GM19351 (cell line): ENCODE data around the gene SLC22A23.

Experiments used
- ATAC-seq: cut with Tn5 transposase; IDR thresholded peaks from one replicate; pipeline ENCODE4 v1.9.1; 2021; ENCODE audit warnings: mild to moderate bottlenecking, moderate library complexity; ENCODE audit not compliant: unreplicated experiment

The SLC22A23 gene

DNA sequence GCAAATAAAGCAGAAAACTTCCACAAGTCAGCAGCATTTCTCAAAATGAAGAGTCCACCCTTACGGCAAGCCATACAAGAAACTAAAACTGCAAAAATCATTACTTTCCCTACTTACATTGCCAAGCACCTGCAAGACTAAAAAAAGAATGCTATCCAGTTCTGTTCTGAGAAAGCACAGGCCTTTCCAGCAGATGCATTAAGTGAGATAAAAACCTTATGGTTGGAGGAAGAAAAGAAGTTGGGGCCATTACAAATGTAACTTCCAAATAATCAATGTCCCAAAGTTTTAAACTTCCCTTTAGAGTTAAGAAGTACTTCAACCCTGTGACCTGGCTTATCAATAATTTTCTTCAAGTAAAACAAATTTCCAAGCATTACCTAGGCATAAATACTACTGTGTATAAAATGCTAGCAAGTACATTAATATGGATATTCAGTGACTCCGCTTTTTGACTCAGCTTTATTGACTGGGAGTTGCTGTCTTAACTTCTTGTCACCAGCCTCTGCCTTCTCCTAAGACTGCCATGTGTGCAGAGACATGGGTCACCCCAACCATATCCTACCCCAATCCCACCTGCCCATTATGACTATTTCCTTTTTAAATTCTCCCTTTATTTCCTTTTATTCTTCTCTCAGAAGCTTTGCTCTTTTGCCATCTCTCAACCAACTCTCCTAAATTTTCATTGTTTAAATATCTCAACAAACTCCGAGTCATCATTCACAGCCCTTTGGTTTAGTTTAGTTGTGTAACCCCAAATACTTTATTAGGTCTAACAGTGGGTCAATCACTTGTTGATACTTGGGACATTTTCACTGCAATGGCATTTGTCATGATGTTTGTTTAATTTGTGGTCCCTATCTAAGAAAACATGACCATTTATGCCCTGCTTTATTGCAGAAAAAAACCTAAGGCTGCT lies 49.7 kb downstream of the SLC22A23 start:
- no peak for ATAC-seq

GRCh38 chr6:3406362-3406821 lies 50.5 kb downstream of the SLC22A23 start:
- no peak for ATAC-seq

- ATAC-seq, result no peak
Measured at GRCh38 chr6:3405679-3406078, 51.2 kb downstream of the SLC22A23 start.

DNA sequence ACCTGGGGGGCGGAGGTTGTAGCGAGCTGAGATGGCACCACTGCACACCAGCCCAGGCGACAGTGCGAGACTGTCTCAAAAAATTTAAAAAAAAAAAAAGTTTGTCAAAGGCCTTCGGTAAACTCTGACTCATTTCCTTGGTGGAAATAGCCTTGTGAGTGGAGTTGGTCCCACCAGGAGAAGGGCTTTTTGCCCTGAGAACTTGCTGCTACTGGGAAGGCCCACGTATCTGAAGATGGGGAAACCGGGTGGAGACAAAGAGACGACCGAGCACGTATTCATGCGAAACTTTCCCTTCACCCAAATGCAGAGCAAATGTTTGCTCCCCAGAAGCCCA lies 51.7 kb downstream of the SLC22A23 start:
- ATAC-seq, result no peak

DNA sequence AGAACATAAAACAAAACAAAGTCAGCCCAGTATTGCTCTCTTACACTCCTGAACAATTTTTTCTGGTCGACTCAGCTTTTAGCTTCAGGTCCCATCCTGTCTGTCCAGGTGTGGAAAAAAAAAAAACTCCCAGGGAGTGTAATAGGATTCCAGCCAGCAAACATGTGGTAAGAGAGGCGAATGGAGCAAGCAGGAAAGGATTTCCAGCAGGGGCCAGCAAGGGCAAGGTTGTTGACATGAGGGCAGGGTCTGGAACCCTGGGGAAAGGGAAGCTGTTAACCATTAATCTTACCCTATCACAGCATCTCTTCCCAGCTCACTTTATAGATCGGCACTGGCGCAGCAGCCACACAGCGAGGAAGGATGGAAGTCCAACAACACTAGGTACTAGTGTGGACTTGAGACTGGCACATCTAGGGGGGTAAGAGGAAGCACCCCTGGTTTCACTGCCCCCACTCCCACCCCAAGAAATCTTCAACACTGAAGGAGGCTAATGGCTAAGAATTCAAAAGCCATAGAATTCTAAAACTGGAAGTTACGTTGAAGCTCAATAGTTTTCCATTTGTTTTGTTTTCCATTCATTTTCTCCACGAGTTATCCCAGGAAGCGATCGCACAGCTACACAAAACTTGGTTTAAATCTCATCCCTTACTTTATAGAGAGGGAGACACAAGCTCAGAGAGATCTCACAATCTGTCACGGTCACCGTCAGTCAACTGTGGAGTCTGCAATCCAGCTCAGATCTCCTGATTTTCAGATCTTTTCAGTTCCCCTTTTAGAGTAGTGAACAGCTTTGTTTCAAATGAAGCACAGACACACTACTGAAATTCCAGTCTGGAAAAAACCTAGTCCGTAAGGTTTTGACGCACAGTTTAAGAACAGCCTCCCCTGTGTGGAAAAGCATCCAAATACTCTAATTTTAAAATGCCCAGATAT lies 53.3 kb downstream of the SLC22A23 start:
- no peak for ATAC-seq

- no peak for ATAC-seq
Measured at GRCh38 chr6:3402310-3403237, 54.3 kb downstream of the SLC22A23 start.

DNA sequence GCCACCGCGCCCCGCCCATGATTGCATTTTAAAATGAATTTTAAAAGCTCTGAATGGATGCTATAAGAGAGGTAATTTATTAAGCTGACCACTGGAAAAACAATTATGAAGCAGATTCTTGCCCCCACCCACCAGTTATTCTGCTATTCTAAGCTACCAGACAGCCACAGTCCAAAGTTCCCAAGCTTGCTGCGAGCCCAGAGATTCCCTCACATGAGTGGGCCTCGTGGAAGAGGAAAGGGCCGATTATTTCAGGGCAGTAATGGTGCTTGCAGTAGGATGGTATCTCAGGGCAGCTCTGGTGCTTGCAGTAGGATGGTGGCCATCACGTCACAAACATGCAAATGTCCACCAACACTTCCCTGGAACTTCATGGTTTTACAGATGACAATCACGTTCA lies 56.7 kb downstream of the SLC22A23 start:
- no peak for ATAC-seq

DNA sequence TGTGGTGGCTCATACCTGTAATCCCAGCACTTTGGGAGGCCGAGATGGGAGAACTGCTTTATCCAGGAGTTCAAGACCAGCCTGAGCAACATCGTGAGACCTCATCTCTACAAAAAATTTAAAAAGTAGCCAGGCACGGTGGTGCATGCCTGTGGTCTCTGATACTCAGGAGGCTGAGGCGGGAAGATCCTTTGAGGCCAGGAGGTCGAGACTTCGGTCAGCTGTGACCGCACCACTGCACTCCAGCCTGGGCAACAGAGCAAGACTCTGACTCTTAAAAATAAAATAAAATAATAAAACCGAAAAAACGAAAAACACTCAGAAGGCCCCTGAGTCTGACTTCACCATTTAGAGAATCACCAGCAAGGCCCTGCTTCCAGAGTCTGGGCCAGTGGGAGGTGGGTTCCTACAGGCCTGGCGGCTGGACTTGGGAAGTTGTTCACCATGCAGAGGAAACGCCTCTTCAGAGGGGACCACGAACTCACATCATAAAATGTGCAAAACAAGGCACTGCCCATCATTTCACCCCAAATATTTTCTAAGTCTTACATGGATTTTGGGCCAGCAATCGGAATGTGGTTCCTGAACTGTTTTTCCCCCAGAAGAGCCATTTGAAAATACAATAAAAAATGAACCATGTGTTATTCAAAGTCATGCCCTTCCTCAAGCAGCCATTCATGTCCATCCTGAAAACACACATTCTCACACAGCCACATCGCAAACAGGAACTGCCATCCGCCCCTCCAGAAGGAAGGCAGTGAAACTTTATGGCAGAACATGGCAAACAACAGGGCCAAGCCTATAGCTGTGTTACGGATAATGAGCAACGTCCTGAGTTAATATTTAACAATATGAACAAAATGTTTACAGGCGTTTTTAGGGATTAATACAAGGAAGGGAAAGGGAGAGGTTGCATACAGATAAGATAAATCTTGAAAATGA lies 57.8 kb downstream of the SLC22A23 start:
- ATAC-seq, result no peak

- ATAC-seq, result no peak
Measured at GRCh38 chr6:3398165-3398562, 58.7 kb downstream of the SLC22A23 start.

DNA sequence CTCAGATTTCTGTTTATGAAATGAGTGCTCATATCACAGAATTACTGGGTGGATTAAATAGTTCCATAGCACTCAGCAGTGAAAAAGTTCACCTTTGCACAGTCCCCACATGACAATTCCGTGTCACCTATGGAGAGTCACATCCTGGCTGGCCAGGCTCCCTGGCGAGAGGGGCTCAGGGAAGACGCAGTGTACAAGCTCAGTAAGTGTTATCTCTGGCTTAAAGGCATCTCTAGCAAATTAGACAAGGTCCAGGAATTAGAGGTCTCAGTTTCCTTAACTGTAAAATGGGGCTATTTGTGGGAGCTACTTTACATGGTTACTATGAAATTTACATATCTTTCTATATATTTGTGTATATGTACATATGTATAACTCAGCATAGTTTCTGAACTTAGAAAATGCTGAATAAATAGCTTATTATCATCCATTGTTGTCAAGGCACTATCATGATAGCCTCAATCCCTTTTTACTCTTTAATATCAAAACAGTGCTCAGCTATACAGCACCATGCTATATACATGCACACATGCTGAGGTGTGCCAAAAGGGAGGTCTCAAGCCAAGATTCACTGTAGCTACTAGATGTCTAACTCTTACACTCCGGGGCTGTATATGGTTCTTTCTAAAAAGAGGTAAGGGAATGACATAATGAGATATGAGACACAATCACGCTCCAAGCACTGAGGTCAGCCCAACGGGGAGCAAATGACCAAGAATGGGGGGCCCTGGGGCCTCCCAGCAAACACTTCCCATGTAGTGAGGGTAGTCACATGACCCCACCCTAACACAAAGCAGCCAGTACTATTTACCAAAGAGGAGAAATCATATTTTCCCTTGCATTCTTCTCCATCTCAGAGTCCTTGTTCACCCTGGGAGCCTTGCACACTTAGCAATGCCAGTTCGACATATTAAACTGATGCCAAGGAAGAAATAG lies 59.4 kb downstream of the SLC22A23 start:
- ATAC-seq, result no peak

DNA sequence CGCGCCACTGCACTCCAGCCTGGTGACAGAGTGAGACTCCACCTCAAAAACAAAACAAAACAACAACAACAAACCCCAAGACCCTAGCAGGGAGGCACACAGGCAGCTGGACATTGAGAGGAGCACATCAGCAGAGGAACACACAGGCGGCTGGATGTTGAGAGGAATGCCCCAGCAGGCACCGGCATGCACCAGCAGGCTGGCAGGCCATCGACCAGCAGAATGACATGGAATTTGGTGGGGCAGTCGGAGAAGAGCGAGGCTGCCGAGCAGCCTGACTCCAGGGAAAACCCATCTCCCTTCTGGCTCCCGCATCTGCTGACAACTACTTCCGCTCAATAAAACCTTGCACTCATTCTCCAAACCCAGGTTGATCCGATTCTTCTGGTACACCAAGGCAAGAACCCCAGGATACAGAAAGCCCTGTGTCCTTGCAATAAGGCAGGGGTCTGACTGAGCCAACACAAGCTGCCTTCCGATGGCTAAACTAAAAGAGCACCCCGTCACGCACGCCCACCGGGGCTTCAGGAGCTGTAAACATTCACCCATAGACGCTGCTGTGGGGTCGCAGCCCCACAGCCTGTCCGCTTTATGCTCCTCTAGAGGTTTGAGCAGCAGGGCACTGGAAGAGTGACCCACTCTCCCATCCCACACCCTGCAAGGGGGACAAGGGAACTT lies 60.2 kb downstream of the SLC22A23 start:
- ATAC-seq, result no peak

DNA sequence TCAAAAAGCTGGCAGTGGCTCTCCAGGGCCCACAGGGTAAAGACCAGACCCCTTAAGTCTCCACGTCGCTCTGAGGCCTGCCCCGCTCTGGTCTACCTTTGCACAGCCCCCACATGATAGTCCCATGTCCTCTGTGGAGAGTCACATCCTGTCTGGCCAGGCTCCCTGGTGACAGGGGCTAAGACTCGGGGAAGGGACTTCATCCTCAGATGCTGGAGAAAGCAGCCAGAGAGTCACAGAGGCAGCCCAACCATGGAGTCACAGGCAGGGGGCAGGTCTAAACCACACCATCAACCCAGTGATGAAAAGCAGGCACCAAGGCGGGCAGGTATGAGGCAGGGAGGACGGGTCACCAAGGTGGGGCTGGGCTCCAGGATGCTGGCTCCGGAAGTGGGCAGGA lies 62.2 kb downstream of the SLC22A23 start:
- no peak for ATAC-seq

DNA sequence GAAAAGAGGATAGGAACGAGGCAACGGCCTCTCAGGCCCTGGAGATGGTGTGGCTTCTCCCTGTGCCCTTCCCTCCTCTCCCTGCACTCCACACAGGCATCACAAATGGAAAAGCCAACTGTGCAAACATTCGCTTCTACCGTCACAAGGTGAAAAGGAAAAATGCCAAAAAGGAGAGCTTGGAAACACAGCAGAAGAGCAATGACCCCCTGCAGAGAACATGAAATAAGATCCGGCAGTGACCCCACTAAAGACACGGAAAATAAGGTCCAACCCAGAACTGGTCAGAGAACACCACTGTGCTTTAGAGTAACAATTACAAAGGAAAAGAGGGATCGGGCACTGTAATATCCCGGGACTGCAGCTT lies 63.0 kb downstream of the SLC22A23 start:
- no peak for ATAC-seq

DNA sequence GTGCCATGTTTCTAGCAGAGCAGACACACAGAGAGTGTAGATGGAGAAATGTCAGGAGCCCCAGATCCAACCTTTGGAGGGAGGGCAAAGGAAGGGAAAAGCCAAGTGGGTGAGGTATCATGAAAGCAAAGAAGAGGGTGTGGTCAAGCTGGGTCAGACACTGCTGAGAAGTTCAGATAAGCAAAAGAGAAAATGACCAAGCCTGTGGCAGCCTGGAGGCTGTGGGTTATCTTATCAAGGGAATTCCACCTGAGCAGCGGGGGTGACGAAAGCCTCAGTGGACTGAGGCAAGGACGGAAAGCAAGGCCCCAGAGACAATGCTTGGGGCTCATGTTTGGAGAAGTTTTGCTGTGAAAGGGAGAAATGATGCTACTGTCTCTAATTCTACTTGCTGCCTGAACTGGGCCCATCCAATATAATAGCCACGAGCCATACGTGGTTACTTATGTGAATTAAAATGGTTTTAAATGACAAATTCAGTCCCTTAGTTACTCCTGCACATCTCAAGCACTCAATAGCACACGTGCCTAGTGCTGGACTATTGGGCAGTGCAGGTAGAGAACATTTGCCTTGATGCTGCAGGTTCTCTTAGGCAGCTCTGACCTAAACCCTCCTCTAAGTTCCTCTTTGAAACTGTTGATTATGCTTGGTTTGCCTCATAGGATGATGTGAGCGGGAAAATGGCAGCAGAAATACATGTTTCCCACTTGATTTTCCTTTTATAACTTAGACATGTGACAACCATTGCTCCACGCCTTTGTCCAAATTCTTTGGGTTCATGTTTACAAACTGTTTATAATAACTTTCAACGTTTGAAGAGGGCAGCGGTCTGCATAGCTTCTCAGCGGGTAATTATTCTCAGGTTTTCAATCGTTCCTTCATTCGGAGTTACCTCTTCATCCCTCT lies 63.7 kb downstream of the SLC22A23 start:
- no peak for ATAC-seq

- no peak for ATAC-seq
Measured at GRCh38 chr6:3391902-3392458, 64.9 kb downstream of the SLC22A23 start.

- no peak for ATAC-seq
Measured at GRCh38 chr6:3390698-3391097, 66.2 kb downstream of the SLC22A23 start.
